Astrocyte of the cerebellum (primary cell): ENCODE data around the gene LRCH1.

Experiments used
- DNase-seq: peaks from one replicate; pipeline ENCODE4 v3.0.0-alpha.2; 2011; ENCODE audit warnings: low read depth
- H3K4me3 ChIP-seq: 2 replicates; pipeline ENCODE4 v1.5.1; 2011; ENCODE audit warnings: mild to moderate bottlenecking, low read depth, low read length, moderate library complexity
- in situ Hi-C: cut with HindIII; loops from 2 replicates; pipeline ENCODE4 v1.10.0; 2017; ENCODE audit warnings: low sequenced_read_pairs
- TF ChIP-seq, protein P1 (sequence below): IDR thresholded peaks from 2 replicates; pipeline ENCODE4 v1.5.1; 2012; ENCODE audit warnings: low read length, low read depth, moderate library complexity, mild to moderate bottlenecking; ENCODE audit errors: missing control alignments

LRCH1 gene

DNA sequence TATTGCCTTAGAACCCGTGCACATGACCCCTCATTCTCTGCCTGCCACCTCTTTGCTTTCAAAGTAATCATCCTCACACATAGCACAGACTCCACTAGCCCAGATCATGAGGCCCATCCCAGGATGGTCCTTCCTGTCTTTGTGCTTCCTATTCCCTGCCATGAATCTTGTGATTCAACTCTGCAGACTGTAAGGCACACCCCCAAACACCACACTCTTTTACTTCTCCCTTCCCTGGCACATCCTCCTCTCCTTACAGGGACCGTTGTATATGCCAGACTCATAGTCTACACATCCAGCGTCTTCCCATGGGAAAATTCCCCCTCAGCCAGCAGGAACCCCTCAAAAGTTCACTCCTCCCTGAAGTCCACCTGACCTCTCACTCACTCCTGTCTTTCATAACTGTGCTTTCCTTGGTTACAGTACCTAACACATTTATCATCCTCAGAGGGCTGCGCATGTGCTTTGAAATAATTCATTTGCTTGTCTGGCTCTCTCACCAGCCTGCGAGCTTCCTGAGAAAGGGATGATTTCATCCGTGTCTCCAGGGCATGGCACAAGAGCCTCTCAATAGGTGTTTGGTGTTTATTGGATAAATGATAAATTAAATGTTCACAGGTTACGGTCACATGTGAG lies 26.8 kb upstream of the LRCH1 start:
- TF ChIP-seq, protein P1, sequence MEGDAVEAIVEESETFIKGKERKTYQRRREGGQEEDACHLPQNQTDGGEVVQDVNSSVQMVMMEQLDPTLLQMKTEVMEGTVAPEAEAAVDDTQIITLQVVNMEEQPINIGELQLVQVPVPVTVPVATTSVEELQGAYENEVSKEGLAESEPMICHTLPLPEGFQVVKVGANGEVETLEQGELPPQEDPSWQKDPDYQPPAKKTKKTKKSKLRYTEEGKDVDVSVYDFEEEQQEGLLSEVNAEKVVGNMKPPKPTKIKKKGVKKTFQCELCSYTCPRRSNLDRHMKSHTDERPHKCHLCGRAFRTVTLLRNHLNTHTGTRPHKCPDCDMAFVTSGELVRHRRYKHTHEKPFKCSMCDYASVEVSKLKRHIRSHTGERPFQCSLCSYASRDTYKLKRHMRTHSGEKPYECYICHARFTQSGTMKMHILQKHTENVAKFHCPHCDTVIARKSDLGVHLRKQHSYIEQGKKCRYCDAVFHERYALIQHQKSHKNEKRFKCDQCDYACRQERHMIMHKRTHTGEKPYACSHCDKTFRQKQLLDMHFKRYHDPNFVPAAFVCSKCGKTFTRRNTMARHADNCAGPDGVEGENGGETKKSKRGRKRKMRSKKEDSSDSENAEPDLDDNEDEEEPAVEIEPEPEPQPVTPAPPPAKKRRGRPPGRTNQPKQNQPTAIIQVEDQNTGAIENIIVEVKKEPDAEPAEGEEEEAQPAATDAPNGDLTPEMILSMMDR, result no peak
- in situ Hi-C loops, result no loop called here

DNA sequence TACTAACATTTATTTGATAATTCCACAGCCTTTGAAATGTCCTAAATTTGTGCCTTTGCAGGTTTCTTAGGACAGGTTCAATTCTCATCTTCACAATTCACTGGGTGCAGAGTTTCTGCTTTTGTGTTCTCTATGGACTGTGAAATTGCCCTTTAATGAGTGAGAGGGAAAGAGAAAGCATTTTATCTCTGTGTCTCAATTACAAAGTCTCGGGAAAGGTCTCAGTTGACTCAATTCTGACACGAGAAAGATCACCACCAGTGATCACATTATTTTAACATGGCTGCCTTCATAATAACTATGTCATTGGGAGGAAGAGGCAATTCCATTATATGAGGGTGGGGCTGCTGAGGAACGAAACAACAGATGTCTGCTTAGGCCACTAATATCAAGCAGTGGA lies 26.2 kb upstream of the LRCH1 start:
- TF ChIP-seq, protein P1, result no peak
- H3K4me3 ChIP-seq, result no peak overlapping the region
- in situ Hi-C loops, result no loop called here
- DNase-seq, result no peak

More for the DNA sequence above, 26.8 kb upstream of the LRCH1 start:
- no peak overlapping the region for H3K4me3 ChIP-seq
- no peak for DNase-seq

DNA sequence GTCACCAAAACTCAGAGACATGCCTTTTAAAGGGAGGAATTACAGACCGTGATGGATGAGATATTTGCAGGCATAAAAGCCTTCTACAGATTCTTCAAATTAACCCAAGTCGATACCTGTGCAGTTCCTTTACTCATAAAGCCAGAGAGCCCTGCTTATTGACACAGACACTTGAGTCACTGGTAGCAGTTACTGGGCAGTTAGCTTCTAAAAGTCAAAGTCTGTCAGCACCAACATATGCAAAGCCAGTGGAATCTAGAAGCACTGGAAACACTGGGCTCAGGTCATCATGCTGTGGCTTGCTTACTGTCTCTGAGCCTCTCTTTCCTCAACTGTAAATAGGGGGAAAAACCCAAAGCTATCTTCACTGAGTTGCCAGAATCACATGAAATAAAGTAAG lies 25.7 kb upstream of the LRCH1 start:
- no peak overlapping the region for H3K4me3 ChIP-seq
- DNase-seq, result no peak
- in situ Hi-C loops, result no loop called here
- TF ChIP-seq, protein P1, result no peak

DNA sequence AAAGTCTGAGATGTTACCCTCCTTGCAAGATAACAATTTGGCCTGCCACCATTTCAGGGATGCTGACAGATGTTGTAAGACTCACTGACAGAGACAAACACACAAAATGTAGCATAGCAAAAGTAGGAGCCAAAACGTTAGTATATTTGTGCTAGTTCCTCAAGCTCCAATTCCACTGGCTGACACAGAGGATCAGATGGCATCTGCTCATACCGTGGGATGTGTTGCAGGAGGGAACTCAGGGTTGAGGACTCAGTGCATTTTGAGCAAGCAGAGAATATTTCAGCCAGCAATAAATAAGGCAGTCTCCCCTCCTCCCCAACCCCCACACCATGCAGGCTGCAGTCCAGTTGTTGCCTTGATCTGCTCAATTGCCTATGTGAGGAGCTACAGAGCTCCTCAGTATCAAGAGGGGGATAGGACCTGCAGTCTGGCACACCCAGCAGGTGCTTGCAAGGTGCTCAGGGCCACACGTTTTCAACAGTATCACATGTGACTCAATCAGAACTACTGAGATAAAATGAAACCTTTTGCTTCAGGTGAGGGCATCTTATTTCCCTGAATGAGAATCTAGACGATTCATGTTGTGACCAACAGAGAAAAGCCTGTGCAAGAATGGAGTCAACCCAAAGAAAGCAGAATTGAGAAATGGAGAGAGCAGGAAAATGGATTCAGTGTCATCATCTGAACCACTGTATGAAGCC lies 23.6 kb upstream of the LRCH1 start:
- in situ Hi-C loops, result no loop called here
- TF ChIP-seq, protein P1, result no peak
- no peak for DNase-seq
- no peak overlapping the region for H3K4me3 ChIP-seq

DNA sequence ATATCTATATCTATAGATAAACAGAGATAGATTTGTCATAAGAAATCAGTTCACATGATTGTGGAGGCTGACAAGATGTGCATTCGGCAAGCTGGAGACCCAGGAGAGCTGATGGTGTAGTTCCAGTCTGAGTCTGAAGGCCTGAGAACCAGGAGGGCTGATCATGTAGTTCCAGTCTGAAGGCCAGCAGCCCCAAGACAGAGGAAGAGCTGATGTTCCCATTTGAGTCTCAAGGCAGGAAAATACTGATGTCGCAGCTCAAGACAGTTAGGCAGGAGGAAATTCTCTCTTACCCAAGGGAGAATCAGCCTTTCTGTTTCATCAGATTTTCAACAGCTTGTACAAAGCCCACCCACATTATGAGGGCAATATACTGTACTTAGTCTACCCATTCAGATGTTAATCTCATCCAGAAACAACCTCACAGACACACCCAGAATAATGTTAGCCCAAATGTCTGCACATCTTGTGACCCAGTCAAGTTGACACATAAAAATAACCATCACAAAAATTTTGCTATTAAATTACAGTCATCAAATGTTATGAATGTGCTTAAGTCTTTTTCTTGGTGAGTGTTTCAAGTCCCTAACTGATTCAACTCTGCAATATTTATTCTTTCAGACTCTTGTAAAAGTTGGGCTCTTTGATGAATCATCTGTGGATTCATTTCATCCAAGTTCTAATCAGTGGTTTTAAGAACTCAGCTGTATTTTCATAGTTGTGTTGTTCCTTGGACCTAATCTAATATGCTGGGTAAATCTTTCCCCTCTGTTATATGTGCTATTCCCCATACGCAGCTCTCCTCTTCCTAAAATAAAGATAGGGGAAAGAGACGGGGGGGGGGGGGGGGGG lies 22.7 kb upstream of the LRCH1 start:
- TF ChIP-seq, protein P1, result no peak
- no peak for DNase-seq
- in situ Hi-C loops, result no loop called here
- H3K4me3 ChIP-seq, result no peak overlapping the region

DNA sequence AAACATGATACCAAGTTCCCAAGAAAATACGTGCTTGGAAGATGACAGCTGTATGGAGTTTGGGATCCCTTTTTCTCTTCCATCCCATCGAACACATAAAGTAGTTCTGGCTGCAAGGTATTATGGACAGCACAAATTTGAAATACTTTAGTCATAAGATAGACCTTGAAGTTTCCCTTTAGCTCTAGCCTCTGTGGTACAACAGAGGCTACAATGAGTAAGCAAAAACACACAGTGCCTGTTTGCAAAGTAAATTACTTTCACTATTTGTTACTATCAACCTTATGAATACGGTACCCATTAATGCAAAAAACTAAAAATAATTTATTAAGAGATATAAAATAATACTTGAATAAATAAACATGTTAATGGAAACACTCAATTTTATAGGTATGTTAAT lies 21.0 kb upstream of the LRCH1 start:
- H3K4me3 ChIP-seq, result no peak overlapping the region
- in situ Hi-C loops, result no loop called here
- DNase-seq, result no peak
- TF ChIP-seq, protein P1, result no peak
